K562 (cell line): ENCODE results near the gene BGN. TPM values are rescaled to one million over a fixed set of nuclear protein-coding genes. Genes with fewer than 3 reads are reported as not detected.

Experiments used
- ATAC-seq: fragments of 200-7000 bp; cut with Tn5 transposase; 3 replicates; pipeline ENCODE4 v1.9.1; 2020; ENCODE audit warnings: moderate library complexity
- BruUV-seq: library from RNA; stranded (reverse); fragments of 400-500 nt; replicated peaks from 2 replicates; lab custom pipeline; 2021; lab: Mats Ljungman, UMichigan
- CTCF ChIA-PET: fragments of 300-600 bp; formaldehyde crosslinking; extraction: SDS; loops from one replicate; lab custom pipeline; 2021; ENCODE audit warnings: low intra/inter-chr PET ratio; lab: Yijun Ruan, JAX
- POLR2A ChIA-PET: fragments of 300-600, 350-650 bp; sonication (Branson Sonifier 250); formaldehyde crosslinking; extraction: SDS; loops from one replicate; lab custom pipeline; 2021; ENCODE audit warnings: antibody characterized with exemption, inconsistent platforms; lab: Yijun Ruan, JAX
- DNase-seq, 4 experiments: peaks; one replicate each; pipeline versions ENCODE4 v3.0.0 to v3.0.0-alpha.2; 2011 to 2018; ENCODE audit warnings: low spot score in 3 of 4, mixed read lengths in 3 of 4; ENCODE audit errors: extremely low read depth in 1 of 4
- FAIRE-seq: peaks from 2 replicates; lab custom pipeline; 2011; peaks lifted over from hg19 to GRCh38; lab: Jason Lieb, UNC
- H2AFZ ChIP-seq: 2 replicates; pipeline ENCODE4 v1.6.0; 2011; ENCODE audit warnings: low read depth, low read length, control low read depth, inconsistent platforms
- H3K27ac ChIP-seq: fragments of 200-600 bp; 3 replicates; pipeline ENCODE4 v1.8.0; 2011; ENCODE audit warnings: low read depth, mild to moderate bottlenecking, control low read depth, inconsistent platforms, low read length, moderate library complexity, mixed read lengths; ENCODE audit errors: extremely low read depth
- H3K27me3 ChIP-seq, 2 experiments: fragments of 300-600 bp in 1 of 2; 2 replicates in 1 of 2; 3 replicates in 1 of 2; pipeline versions ENCODE4 v1.6.0 to v1.8.0; 2011; ENCODE audit warnings: inconsistent platforms in 2 of 2, low read length in 2 of 2, mild to moderate bottlenecking in 1 of 2, mixed read lengths in 1 of 2, moderate library complexity in 1 of 2; ENCODE audit not compliant: control insufficient read depth in 2 of 2, insufficient read depth in 2 of 2
- H3K36me3 ChIP-seq: fragments of 300-600 bp; 3 replicates; pipeline ENCODE4 v1.8.0; 2011; ENCODE audit warnings: mild to moderate bottlenecking, low read length, inconsistent platforms; ENCODE audit not compliant: control insufficient read depth, insufficient read depth
- H3K4me1 ChIP-seq, 2 experiments: fragments of 200-600 bp in 1 of 2; replicated peaks in 1 of 2; 2 replicates in 1 of 2; 3 replicates in 1 of 2; pipeline versions ENCODE4 v1.5.1 to v1.8.0; 2011; ENCODE audit warnings: inconsistent platforms in 2 of 2, low read length in 2 of 2, mild to moderate bottlenecking in 1 of 2, mixed read lengths in 1 of 2, moderate library complexity in 1 of 2; ENCODE audit not compliant: control insufficient read depth in 2 of 2, insufficient read depth in 2 of 2
- H3K4me2 ChIP-seq: 2 replicates; pipeline ENCODE4 v1.6.1; 2011; ENCODE audit warnings: low read length, control low read depth, inconsistent platforms, mixed read lengths; ENCODE audit not compliant: insufficient read depth
- H3K4me3 ChIP-seq: fragments of 200-600 bp; sonication (generic), shearing (Covaris generic); 2 replicates; pipeline ENCODE4 v1.5.1; 2016; ENCODE audit warnings: control low read depth, inconsistent platforms
- H3K79me2 ChIP-seq: fragments of 200-600 bp; 3 replicates; pipeline ENCODE4 v1.8.0; 2011; ENCODE audit warnings: low read length, inconsistent platforms; ENCODE audit not compliant: control insufficient read depth, insufficient read depth
- H3K9ac ChIP-seq, 2 experiments: 2 replicates each; pipeline versions ENCODE4 v1.6.0 to v1.6.1; 2011; ENCODE audit warnings: low read depth in 2 of 2, low read length in 2 of 2, control low read depth in 1 of 2, inconsistent platforms in 1 of 2, mild to moderate bottlenecking in 1 of 2, mixed read lengths in 1 of 2; ENCODE audit not compliant: insufficient read depth in 1 of 2
- H3K9me1 ChIP-seq: one replicate; pipeline ENCODE4 v1.6.0; 2011; ENCODE audit warnings: inconsistent platforms, mild to moderate bottlenecking, low read length, moderate library complexity; ENCODE audit not compliant: control insufficient read depth, insufficient read depth
- H3K9me3 ChIP-seq: replicated peaks from 2 replicates; pipeline ENCODE4 v1.5.1; 2011; ENCODE audit warnings: low read depth, low read length, inconsistent platforms; ENCODE audit not compliant: control insufficient read depth, insufficient read depth
- H4K20me1 ChIP-seq: replicated peaks from 2 replicates; pipeline ENCODE4 v1.6.1; 2011; ENCODE audit warnings: low read length, inconsistent platforms, mixed read lengths; ENCODE audit not compliant: control insufficient read depth, insufficient read depth
- ELF2 ChIP-seq: fragments of 250-450 bp; sonication (Bioruptor Pico); IDR thresholded peaks from 2 replicates; pipeline ENCODE4 v1.5.0; 2021; ENCODE audit warnings: mild to moderate bottlenecking
- EZH2 ChIP-seq: IDR thresholded peaks from 2 replicates; pipeline ENCODE4 v1.6.1; 2012; ENCODE audit warnings: low read depth, mild to moderate bottlenecking, inconsistent platforms, low read length, borderline replicate concordance
- FOXJ3 ChIP-seq: sonication (generic); formaldehyde crosslinking; IDR thresholded peaks from 2 replicates; pipeline ENCODE4 v1.4.0; 2020; ENCODE audit warnings: mild to moderate bottlenecking, missing genetic modification reagents
- LCOR ChIP-seq: sonication (generic); formaldehyde crosslinking; IDR thresholded peaks from 2 replicates; pipeline ENCODE4 v1.8.0; 2022; ENCODE audit warnings: mild to moderate bottlenecking, missing genetic modification reagents
- NCOA1 ChIP-seq: fragments of 450-650 bp; IDR thresholded peaks from 2 replicates; pipeline ENCODE4 v1.6.1; 2016; ENCODE audit warnings: low read depth
- RBM22 ChIP-seq: fragments of 200-400 bp; formaldehyde crosslinking; IDR thresholded peaks from 2 replicates; pipeline ENCODE4 v1.6.1; 2018; ENCODE audit warnings: low read length, low read depth; ENCODE audit not compliant: poor library complexity, severe bottlenecking
- RFX1 ChIP-seq: fragments of 450-650 bp; IDR thresholded peaks from 2 replicates; pipeline ENCODE4 v1.6.1; 2016; ENCODE audit warnings: mild to moderate bottlenecking, moderate library complexity
- ZNF143 ChIP-seq: sonication (generic); formaldehyde crosslinking; IDR thresholded peaks from 2 replicates; pipeline ENCODE4 v1.9.0; 2022; ENCODE audit warnings: mild to moderate bottlenecking, missing genetic modification reagents
- ZNF57 ChIP-seq: fragments of 450-650 bp; formaldehyde crosslinking; IDR thresholded peaks from 2 replicates; pipeline ENCODE4 v1.4.0; 2020; ENCODE audit warnings: mild to moderate bottlenecking, moderate library complexity
- ZNF584 ChIP-seq: fragments of 200-800 bp; sonication (Bioruptor generic); IDR thresholded peaks from 2 replicates; pipeline ENCODE4 v1.6.1; 2016; ENCODE audit warnings: low read depth, mild to moderate bottlenecking, missing genetic modification characterization, missing compliant biosample characterization
- WGBS: fragments of 100-300 bp; shearing (Covaris generic); methylation state at CpG from one replicate; pipeline ENCODE4 v1.1.6; 2016; ENCODE audit warnings: low coverage, mixed read lengths; ENCODE audit not compliant: insufficient coverage; ENCODE audit errors: missing lambda C conversion rate; 5-methylcytosine and 5-hydroxymethylcytosine counted together
- in situ Hi-C: fragments of 300-500 bp; cut with MboI; formaldehyde crosslinking; loops from 4 replicates; pipeline ENCODE4 v1.15.0; 2018; ENCODE audit warnings: inconsistent platforms, mixed read lengths
- intact Hi-C: fragments of 100-400 bp; cut with micrococcal nuclease; formaldehyde crosslinking; loops from 2 replicates; pipeline ENCODE4 v1.14.2; 2022
- polyA plus RNA-seq, 8 experiments: library from polyadenylated mRNA; depleted of rRNA in 4 of 8; stranded (reverse) in 5 of 8; unstranded in 3 of 8; fragments of >200 nt; fragmentation: Nextera tagmentation in 2 of 8; fragmentation: Illumina TruSeq in 1 of 8; extraction: Ambion mirVana in 2 of 8; extraction: Trizol in 1 of 8; gene quantifications; 2 replicates each; pipeline versions ENCODE4 v1.2.1 to v1.2.3, GENCODE V29; 2011 to 2014; ENCODE audit warnings: inconsistent platforms in 1 of 8, missing spikeins in 1 of 8
- total RNA-seq, 7 experiments: library from RNA; depleted of rRNA in 6 of 7; stranded (reverse); fragments of >200 nt in 6 of 7; fragmentation: Illumina TruSeq in 2 of 7; extraction: Trizol in 2 of 7; gene quantifications; 2 replicates each; pipeline versions ENCODE4 v1.2.1 to v1.2.3, GENCODE V29; 2011 to 2021; ENCODE audit warnings: low replicate concordance in 1 of 7
- TF ChIP-seq, protein P1 (sequence below): fragments of 250-450 bp; sonication (Bioruptor Pico); IDR thresholded peaks from 2 replicates; pipeline ENCODE4 v1.5.0; 2021
- TF ChIP-seq, protein P2 (sequence below), 2 experiments: fragments of 200-800 bp in 1 of 2; sonication (Bioruptor generic) in 1 of 2; sonication (generic) in 1 of 2; formaldehyde crosslinking in 1 of 2; IDR thresholded peaks in 1 of 2; conservative IDR thresholded peaks in 1 of 2; 2 replicates each; pipeline versions ENCODE4 v1.5.0 to v1.6.1; 2016 to 2020; ENCODE audit warnings: missing compliant biosample characterization in 1 of 2, missing genetic modification characterization in 1 of 2, missing genetic modification reagents in 1 of 2
- TF ChIP-seq, protein P3 (sequence below): fragments of 250-450 bp; sonication (Bioruptor Pico); IDR thresholded peaks from 2 replicates; pipeline ENCODE4 v1.8.0; 2021; ENCODE audit warnings: moderate library complexity, mild to moderate bottlenecking, inconsistent platforms

Gene BGN
- total and polyA plus RNA-seq, 9 of the 15 experiments (the other 6 are each of a cell fraction or from before 2014, with no cell fraction given): 0.11 TPM; not detected in 8

DNA sequence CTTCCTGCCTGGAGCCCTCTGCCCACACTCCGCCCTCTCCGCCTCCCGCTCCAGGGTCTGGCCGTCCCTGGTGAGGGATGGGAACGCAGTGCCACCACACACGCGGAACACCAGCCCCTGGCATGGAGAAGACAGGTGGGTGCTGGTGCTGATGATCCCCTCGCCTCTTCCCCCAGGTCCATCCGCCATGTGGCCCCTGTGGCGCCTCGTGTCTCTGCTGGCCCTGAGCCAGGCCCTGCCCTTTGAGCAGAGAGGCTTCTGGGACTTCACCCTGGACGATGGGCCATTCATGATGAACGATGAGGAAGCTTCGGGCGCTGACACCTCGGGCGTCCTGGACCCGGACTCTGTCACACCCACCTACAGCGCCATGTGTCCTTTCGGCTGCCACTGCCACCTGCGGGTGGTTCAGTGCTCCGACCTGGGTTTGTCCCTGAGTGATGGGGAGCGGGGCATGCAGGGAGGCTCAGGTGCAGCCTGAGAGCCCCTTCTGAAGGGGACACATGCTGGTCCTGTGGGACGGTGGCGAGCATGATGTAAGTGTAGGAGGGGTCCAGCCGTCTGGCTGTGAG, 9.8 kb downstream of the BGN start (continued):
- TF ChIP-seq EZH2: no peak
- no peak for TF ChIP-seq RFX1
- TF ChIP-seq, protein P1, sequence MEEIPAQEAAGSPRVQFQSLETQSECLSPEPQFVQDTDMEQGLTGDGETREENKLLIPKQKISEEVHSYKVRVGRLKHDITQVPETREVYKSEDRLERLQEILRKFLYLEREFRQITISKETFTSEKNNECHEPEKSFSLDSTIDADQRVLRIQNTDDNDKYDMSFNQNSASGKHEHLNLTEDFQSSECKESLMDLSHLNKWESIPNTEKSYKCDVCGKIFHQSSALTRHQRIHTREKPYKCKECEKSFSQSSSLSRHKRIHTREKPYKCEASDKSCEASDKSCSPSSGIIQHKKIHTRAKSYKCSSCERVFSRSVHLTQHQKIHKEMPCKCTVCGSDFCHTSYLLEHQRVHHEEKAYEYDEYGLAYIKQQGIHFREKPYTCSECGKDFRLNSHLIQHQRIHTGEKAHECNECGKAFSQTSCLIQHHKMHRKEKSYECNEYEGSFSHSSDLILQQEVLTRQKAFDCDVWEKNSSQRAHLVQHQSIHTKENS (CRISPR knock-in tag): no peak
- no peak for TF ChIP-seq FOXJ3
- no peak for TF ChIP-seq ZNF584 (CRISPR knock-in tag)
- TF ChIP-seq, all 486 proteins: peak for 7

DNA sequence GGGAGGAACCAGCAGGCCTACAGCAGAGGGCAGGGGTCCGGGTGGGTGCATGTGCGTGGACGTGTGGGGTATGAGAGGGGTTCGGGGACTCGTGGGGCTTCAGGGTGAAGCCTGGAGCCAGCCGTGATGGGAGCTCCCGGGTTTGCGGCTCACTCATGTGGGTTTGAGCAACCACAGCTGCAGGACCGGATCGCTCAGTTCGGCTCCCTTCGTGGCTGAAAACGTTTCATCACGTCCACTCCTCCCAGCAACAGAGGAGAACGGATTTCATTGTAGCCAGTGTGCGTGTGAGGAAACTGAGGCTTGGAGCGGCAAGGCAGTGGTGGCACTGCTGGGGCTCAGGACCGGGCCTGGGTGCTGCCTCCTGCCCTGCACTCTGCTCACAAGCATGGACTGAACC, 10.6 kb downstream of the BGN start:
- CTCF ChIA-PET: interaction anchor here (2.8 kb wide), 1 partner anchor 35 kb away, joined by 9 read pairs; the partner anchor contains the start of gene HAUS7
- DNase-seq: no peak
- TF ChIP-seq NCOA1 (no peak), ZNF57 (no peak), ZNF143 (no peak), LCOR (no peak), ELF2 (no peak), RBM22 (no peak)
- TF ChIP-seq, protein P2, sequence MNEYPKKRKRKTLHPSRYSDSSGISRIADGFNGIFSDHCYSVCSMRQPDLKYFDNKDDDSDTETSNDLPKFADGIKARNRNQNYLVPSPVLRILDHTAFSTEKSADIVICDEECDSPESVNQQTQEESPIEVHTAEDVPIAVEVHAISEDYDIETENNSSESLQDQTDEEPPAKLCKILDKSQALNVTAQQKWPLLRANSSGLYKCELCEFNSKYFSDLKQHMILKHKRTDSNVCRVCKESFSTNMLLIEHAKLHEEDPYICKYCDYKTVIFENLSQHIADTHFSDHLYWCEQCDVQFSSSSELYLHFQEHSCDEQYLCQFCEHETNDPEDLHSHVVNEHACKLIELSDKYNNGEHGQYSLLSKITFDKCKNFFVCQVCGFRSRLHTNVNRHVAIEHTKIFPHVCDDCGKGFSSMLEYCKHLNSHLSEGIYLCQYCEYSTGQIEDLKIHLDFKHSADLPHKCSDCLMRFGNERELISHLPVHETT (CRISPR knock-in tag; conservative IDR thresholded peaks at IDR 0.05 in 1 of 2, IDR thresholded peaks at IDR 0.05 in 1 of 2): no peak
- TF ChIP-seq, protein P3, sequence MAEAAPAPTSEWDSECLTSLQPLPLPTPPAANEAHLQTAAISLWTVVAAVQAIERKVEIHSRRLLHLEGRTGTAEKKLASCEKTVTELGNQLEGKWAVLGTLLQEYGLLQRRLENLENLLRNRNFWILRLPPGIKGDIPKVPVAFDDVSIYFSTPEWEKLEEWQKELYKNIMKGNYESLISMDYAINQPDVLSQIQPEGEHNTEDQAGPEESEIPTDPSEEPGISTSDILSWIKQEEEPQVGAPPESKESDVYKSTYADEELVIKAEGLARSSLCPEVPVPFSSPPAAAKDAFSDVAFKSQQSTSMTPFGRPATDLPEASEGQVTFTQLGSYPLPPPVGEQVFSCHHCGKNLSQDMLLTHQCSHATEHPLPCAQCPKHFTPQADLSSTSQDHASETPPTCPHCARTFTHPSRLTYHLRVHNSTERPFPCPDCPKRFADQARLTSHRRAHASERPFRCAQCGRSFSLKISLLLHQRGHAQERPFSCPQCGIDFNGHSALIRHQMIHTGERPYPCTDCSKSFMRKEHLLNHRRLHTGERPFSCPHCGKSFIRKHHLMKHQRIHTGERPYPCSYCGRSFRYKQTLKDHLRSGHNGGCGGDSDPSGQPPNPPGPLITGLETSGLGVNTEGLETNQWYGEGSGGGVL (CRISPR knock-in tag): no peak

More for the DNA sequence above, 10.6 kb downstream of the BGN start:
- intact Hi-C loops: loop anchor here (5.0 kb wide), 1 partner anchor 33 kb away; the partner anchor contains the start of gene HAUS7
- H3K79me2 ChIP-seq: no peaks in the 10 kb centered on the region
- H3K4me2 ChIP-seq: no peak overlapping the region
- in situ Hi-C loops: no loop called here
- H2AFZ ChIP-seq: no peak overlapping the region
- H3K4me3 ChIP-seq: no peak overlapping the region
- no peak overlapping the region; a peak in 1 of 4 replicates for H3K9ac ChIP-seq
- no peaks in the 10 kb centered on the region for H3K36me3 ChIP-seq
- no peaks in the 10 kb centered on the region for H4K20me1 ChIP-seq
- no peak overlapping the region for H3K27ac ChIP-seq
- no TSS peak for BruUV-seq
- POLR2A ChIA-PET: interaction anchor here (0.5 kb wide), 1 partner anchor 557 kb away, joined by 3 read pairs; no protein-coding TSS in a partner anchor
- H3K27me3 ChIP-seq: peaks cover 0 to 21% of the 10 kb centered on the region in 2 experiments; a peak in 2 of 5 replicates
- no peaks in the 10 kb centered on the region for H3K9me3 ChIP-seq
- no peaks in the 10 kb centered on the region for H3K9me1 ChIP-seq
- no peak for FAIRE-seq
- peaks cover 0 to 33% of the 10 kb centered on the region in 2 experiments; a peak in 3 of 5 replicates for H3K4me1 ChIP-seq
- WGBS: 55% methylated on average over 9 of the region's 18 CpGs
- no peak for ATAC-seq
